Caco-2 (cell line): ENCODE measurements around the gene B3GNT5. TPM values are rescaled to one million over a fixed set of nuclear protein-coding genes. Genes with fewer than 3 reads are reported as not detected.

ENCODE experiments used
- BruUV-seq: library from RNA; stranded (reverse); fragments of 400-500 nt; replicated peaks from 2 replicates; lab custom pipeline; 2021; lab: Mats Ljungman, UMichigan
- CTCF ChIA-PET: fragments of 300-600 bp; sonication (Branson Sonifier 250); formaldehyde crosslinking; loops from one replicate; lab custom pipeline; 2022; ENCODE audit warnings: antibody characterized with exemption; lab: Charles Lee
- POLR2A ChIA-PET: fragments of 300-600 bp; sonication (Branson Sonifier 250); formaldehyde crosslinking; loops from one replicate; lab custom pipeline; 2022; ENCODE audit warnings: antibody characterized with exemption; lab: Charles Lee
- DNase-seq, 2 experiments: peaks; one replicate each; pipeline versions ENCODE4 v3.0.0 to v3.0.0-alpha.2; 2020 to 2022
- H3K27me3 ChIP-seq: replicated peaks from 2 replicates; pipeline ENCODE4 v1.6.0; 2011; ENCODE audit warnings: low read length; ENCODE audit not compliant: control insufficient read depth, insufficient read depth
- H3K36me3 ChIP-seq: 2 replicates; pipeline ENCODE4 v1.5.1; 2011; ENCODE audit warnings: low read length; ENCODE audit not compliant: control insufficient read depth, insufficient read depth
- H3K4me1 ChIP-seq: fragments of 250-450 bp; sonication (Bioruptor Pico); 2 replicates; pipeline ENCODE4 v1.5.1; 2020; ENCODE audit warnings: mild to moderate bottlenecking
- H3K4me3 ChIP-seq: 2 replicates; pipeline ENCODE4 v1.5.1; 2011; ENCODE audit warnings: low read depth, mild to moderate bottlenecking, control low read depth, low read length
- H3K9me3 ChIP-seq: fragments of 250-450 bp; sonication (Bioruptor Pico); 2 replicates; pipeline ENCODE4 v1.5.1; 2020; ENCODE audit warnings: mild to moderate bottlenecking, moderate library complexity
- H3K27ac Mint-ChIP-seq: one replicate; pipeline ENCODE4 v1.8.0; 2022; ENCODE audit warnings: mixed read lengths; ENCODE audit not compliant: unreplicated experiment
- H3K27me3 Mint-ChIP-seq: one replicate; pipeline ENCODE4 v1.8.0; 2022; ENCODE audit warnings: mixed read lengths; ENCODE audit not compliant: insufficient read depth, unreplicated experiment
- H3K36me3 Mint-ChIP-seq: one replicate; pipeline ENCODE4 v1.8.0; 2022; ENCODE audit warnings: mild to moderate bottlenecking, mixed read lengths; ENCODE audit not compliant: insufficient read depth, unreplicated experiment
- H3K4me1 Mint-ChIP-seq: one replicate; pipeline ENCODE4 v1.8.0; 2022; ENCODE audit warnings: low read depth, mixed read lengths; ENCODE audit not compliant: unreplicated experiment
- H3K4me3 Mint-ChIP-seq: one replicate; pipeline ENCODE4 v1.8.0; 2022; ENCODE audit warnings: mild to moderate bottlenecking, moderate library complexity, mixed read lengths; ENCODE audit not compliant: unreplicated experiment
- H3K9me3 Mint-ChIP-seq: one replicate; pipeline ENCODE4 v1.8.0; 2022; ENCODE audit warnings: mixed read lengths; ENCODE audit not compliant: unreplicated experiment
- intact Hi-C: fragments of 100-400 bp; cut with micrococcal nuclease; formaldehyde crosslinking; loops from one replicate; pipeline ENCODE4 v1.10.0; 2022; ENCODE audit not compliant: unreplicated experiment
- total RNA-seq: library from RNA; stranded (reverse); gene quantifications from 2 replicates; pipeline ENCODE4 v1.2.3, GENCODE V29; 2022
- TF ChIP-seq, protein P1 (sequence below), 2 experiments: fragments of 200-600 bp in 1 of 2; IDR thresholded peaks; 1 replicate in 1 of 2; 2 replicates in 1 of 2; pipeline versions ENCODE4 v1.5.1 to v1.8.0; 2011 to 2022; ENCODE audit warnings: antibody characterized with exemption in 1 of 2, control low read depth in 1 of 2, inconsistent platforms in 1 of 2, low read depth in 1 of 2, low read length in 1 of 2, mild to moderate bottlenecking in 1 of 2, moderate library complexity in 1 of 2; ENCODE audit not compliant: insufficient read depth in 1 of 2, severe bottlenecking in 1 of 2, unreplicated experiment in 1 of 2

B3GNT5 gene
- total RNA-seq, 1 experiment from 2014 or later: 9.4 TPM

DNA sequence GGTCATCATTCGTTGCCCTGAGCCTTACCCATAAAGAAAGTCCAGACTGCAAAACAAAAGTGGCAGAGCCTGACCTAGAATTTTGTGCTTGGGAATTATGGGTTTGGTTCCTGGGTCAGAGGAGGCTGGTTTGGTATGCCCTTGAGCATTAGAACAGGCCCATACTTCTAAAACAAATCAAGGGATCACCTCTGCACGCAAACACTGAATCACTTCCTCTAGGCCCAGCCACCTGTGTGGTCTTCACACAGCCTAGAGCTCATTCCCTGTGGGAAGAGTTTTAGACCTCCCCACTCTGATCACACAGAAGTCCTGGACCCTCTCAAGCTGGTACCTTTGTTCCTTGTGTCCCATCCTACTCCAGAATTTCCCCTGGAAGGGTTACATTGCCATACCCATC lies 59.4 kb downstream of the B3GNT5 start:
- Histone ChIP-seq H3K27me3 (no peaks in the 10 kb centered on the region), H3K36me3 (no peaks in the 10 kb centered on the region), H3K4me1 (peaks cover 29% of the 10 kb centered on the region), H3K4me3 (no peak overlapping the region), H3K9me3 (0 out of 2 replicates have a peak, but pooled peaks cover 4% of the 10 kb centered on the region)
- ChIA-PET POLR2A (no interaction called here), CTCF (no interaction called here)
- Mint-ChIP-seq H3K4me3 (no peak overlapping the region), H3K4me1 (peaks cover 16% of the 10 kb centered on the region), H3K27ac (no peak overlapping the region), H3K9me3 (no peaks in the 10 kb centered on the region), H3K36me3 (peaks cover 12% of the 10 kb centered on the region), H3K27me3 (no peaks in the 10 kb centered on the region)
- DNase-seq: no peak
- intact Hi-C loops: no loop called here
- BruUV-seq: no TSS peak
- TF ChIP-seq, protein P1, sequence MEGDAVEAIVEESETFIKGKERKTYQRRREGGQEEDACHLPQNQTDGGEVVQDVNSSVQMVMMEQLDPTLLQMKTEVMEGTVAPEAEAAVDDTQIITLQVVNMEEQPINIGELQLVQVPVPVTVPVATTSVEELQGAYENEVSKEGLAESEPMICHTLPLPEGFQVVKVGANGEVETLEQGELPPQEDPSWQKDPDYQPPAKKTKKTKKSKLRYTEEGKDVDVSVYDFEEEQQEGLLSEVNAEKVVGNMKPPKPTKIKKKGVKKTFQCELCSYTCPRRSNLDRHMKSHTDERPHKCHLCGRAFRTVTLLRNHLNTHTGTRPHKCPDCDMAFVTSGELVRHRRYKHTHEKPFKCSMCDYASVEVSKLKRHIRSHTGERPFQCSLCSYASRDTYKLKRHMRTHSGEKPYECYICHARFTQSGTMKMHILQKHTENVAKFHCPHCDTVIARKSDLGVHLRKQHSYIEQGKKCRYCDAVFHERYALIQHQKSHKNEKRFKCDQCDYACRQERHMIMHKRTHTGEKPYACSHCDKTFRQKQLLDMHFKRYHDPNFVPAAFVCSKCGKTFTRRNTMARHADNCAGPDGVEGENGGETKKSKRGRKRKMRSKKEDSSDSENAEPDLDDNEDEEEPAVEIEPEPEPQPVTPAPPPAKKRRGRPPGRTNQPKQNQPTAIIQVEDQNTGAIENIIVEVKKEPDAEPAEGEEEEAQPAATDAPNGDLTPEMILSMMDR (IDR thresholded peaks at IDR 0.05; ENCODE audit: insufficient read depth in 1 of 2, low read depth in 1 of 2, low read length in 1 of 2, severe bottlenecking in 1 of 2, unreplicated experiment in 1 of 2): no peak

DNA sequence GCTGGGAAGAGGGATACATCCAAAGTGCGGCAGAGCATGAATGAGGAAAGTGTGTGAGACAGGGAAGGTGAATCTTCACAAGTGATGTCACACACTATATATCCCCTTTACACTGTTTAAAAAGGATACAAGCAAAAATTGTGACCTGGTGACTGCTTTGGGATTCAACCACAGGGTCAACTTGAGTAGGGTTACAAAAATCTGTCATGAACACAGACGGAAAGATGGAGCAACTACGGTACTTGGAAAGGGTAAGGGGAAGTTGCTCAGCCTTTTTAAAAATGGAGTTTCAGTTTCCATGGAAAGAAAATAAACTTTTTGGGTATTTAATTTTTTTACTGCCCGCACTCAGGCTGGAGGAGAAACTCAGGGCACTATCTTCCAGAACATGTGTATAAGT lies 60.3 kb downstream of the B3GNT5 start:
- POLR2A ChIA-PET: no interaction called here

DNA sequence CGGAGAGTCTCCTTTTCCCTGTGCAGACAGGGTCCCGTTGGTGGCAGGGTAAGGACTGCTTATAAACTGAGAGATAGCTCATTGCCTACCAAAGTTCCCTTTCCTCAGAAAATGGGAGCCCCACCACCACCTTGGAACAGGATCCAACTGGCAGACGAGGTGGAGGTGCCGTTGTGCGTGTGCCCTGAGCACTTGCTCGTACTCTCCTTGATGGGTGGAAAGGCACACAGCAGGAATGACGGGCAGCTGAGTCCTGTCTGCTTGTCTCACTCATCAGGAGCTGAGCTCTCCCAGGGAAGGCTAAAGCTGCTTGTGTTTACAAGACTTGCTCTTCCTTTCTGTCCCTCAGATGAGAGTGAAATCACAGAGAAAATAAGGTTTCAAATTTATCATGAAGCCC lies 60.7 kb downstream of the B3GNT5 start:
- Histone ChIP-seq H3K9me3 (no peaks in the 10 kb centered on the region), H3K4me1 (peaks cover 20% of the 10 kb centered on the region), H3K27me3 (no peaks in the 10 kb centered on the region), H3K36me3 (no peaks in the 10 kb centered on the region), H3K4me3 (no peak overlapping the region)
- Mint-ChIP-seq H3K36me3 (peaks cover 12% of the 10 kb centered on the region), H3K9me3 (no peaks in the 10 kb centered on the region), H3K27ac (no peak overlapping the region), H3K4me1 (peaks cover 8% of the 10 kb centered on the region), H3K27me3 (no peaks in the 10 kb centered on the region), H3K4me3 (no peak overlapping the region)
- TF ChIP-seq, protein P1 (IDR thresholded peaks at IDR 0.05; ENCODE audit: insufficient read depth in 1 of 2, low read depth in 1 of 2, low read length in 1 of 2, severe bottlenecking in 1 of 2, unreplicated experiment in 1 of 2): no peak
- BruUV-seq: no TSS peak
- CTCF ChIA-PET: no interaction called here
- POLR2A ChIA-PET: no interaction called here
- intact Hi-C loops: no loop called here
- DNase-seq: no peak

More for the DNA sequence above, 60.3 kb downstream of the B3GNT5 start:
- no TSS peak for BruUV-seq
- H3K9me3 ChIP-seq: 0 out of 2 replicates have a peak, but pooled peaks cover 2% of the 10 kb centered on the region
- TF ChIP-seq, protein P1 (IDR thresholded peaks at IDR 0.05; ENCODE audit: insufficient read depth in 1 of 2, low read depth in 1 of 2, low read length in 1 of 2, severe bottlenecking in 1 of 2, unreplicated experiment in 1 of 2): no peak
- H3K27ac Mint-ChIP-seq: no peak overlapping the region
- H3K36me3 Mint-ChIP-seq: peaks cover 12% of the 10 kb centered on the region
- peaks cover 8% of the 10 kb centered on the region for H3K4me1 Mint-ChIP-seq
- CTCF ChIA-PET: no interaction called here
- no peaks in the 10 kb centered on the region for H3K36me3 ChIP-seq
- intact Hi-C loops: no loop called here
- H3K9me3 Mint-ChIP-seq: no peaks in the 10 kb centered on the region
- no peaks in the 10 kb centered on the region for H3K27me3 ChIP-seq
- H3K4me1 ChIP-seq: peaks cover 21% of the 10 kb centered on the region
- no peak overlapping the region for H3K4me3 ChIP-seq
- no peak for DNase-seq
- no peak overlapping the region for H3K4me3 Mint-ChIP-seq
- H3K27me3 Mint-ChIP-seq: no peaks in the 10 kb centered on the region
